Peyer's patch (tissue), 4 donors: ENCODE data around the gene OR1N1. TPM values are rescaled to one million over a fixed set of nuclear protein-coding genes. Genes with fewer than 3 reads are reported as not detected.

ENCODE experiments used
- DNase-seq, 3 donors: peaks; one replicate each; pipeline ENCODE4 v3.0.0-alpha.2; 2017 to 2019
- H3K27ac ChIP-seq, 4 donors: fragments of 200-600 bp; sonication (generic); one replicate each; pipeline ENCODE4 v1.5.1; 2016 to 2019
- H3K27me3 ChIP-seq, 2 donors: fragments of 200-600 bp; sonication (generic); one replicate each; pipeline ENCODE4 v1.5.1; 2019
- H3K36me3 ChIP-seq, 3 donors: fragments of 200-600 bp; sonication (generic); one replicate each; pipeline ENCODE4 v1.5.1; 2016 to 2019
- H3K4me1 ChIP-seq, 4 donors: fragments of 200-600 bp; sonication (generic); one replicate each; pipeline ENCODE4 v1.5.1; 2016 to 2019
- H3K4me3 ChIP-seq, 4 donors: fragments of 200-600 bp; sonication (generic); 1 replicate in 3 of 4; 2 replicates in 1 of 4; pipeline ENCODE4 v1.5.1; 2016 to 2019; ENCODE audit warnings: mild to moderate bottlenecking in 1 of 4
- H3K9me3 ChIP-seq, 4 donors: fragments of 200-600 bp; sonication (generic); one replicate each; pipeline ENCODE4 v1.5.1; 2016 to 2019; ENCODE audit warnings: mild to moderate bottlenecking in 1 of 4
- POLR2A ChIP-seq, 2 donors: fragments of 450-650 bp; IDR thresholded peaks; one replicate each; pipeline ENCODE4 v1.5.1; 2017; ENCODE audit warnings: antibody characterized with exemption in 2 of 2, mild to moderate bottlenecking in 2 of 2, moderate library complexity in 2 of 2
- total RNA-seq, 4 donors: library from RNA; depleted of rRNA; stranded (reverse); fragments of >200 nt; gene quantifications; one replicate each; pipeline ENCODE4 v1.1.0, GENCODE V29; 2016
- TF ChIP-seq, protein P1 (sequence below), 6 experiments: fragments of 450-650 bp in 4 of 6; fragments of 200-600 bp in 2 of 6; sonication (generic) in 1 of 6; IDR thresholded peaks; one replicate each; pipeline ENCODE4 v1.5.1; 2017 to 2019; ENCODE audit warnings: antibody characterized with exemption in 6 of 6, mild to moderate bottlenecking in 3 of 6, moderate library complexity in 1 of 6

OR1N1 gene
- total RNA-seq, 4 donors from 2014 or later, result not detected

GRCh38 chr9:122498883-122499288 lies 28.2 kb downstream of the OR1N1 start:
- H3K36me3 ChIP-seq, result no peaks in the 10 kb centered on the region
- no peaks in the 10 kb centered on the region for H3K27me3 ChIP-seq
- DNase-seq, result no peak
- H3K4me3 ChIP-seq, result no peak overlapping the region
- H3K4me1 ChIP-seq, result no peaks in the 10 kb centered on the region
- TF ChIP-seq POLR2A (IDR thresholded peaks at IDR 0.05), result no peak
- TF ChIP-seq, protein P1, sequence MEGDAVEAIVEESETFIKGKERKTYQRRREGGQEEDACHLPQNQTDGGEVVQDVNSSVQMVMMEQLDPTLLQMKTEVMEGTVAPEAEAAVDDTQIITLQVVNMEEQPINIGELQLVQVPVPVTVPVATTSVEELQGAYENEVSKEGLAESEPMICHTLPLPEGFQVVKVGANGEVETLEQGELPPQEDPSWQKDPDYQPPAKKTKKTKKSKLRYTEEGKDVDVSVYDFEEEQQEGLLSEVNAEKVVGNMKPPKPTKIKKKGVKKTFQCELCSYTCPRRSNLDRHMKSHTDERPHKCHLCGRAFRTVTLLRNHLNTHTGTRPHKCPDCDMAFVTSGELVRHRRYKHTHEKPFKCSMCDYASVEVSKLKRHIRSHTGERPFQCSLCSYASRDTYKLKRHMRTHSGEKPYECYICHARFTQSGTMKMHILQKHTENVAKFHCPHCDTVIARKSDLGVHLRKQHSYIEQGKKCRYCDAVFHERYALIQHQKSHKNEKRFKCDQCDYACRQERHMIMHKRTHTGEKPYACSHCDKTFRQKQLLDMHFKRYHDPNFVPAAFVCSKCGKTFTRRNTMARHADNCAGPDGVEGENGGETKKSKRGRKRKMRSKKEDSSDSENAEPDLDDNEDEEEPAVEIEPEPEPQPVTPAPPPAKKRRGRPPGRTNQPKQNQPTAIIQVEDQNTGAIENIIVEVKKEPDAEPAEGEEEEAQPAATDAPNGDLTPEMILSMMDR (IDR thresholded peaks at IDR 0.05), result peak in 5 of 6 experiments; percentile 38 to 61 (median 58)
- no peaks in the 10 kb centered on the region for H3K9me3 ChIP-seq
- H3K27ac ChIP-seq, result no peak overlapping the region

DNA sequence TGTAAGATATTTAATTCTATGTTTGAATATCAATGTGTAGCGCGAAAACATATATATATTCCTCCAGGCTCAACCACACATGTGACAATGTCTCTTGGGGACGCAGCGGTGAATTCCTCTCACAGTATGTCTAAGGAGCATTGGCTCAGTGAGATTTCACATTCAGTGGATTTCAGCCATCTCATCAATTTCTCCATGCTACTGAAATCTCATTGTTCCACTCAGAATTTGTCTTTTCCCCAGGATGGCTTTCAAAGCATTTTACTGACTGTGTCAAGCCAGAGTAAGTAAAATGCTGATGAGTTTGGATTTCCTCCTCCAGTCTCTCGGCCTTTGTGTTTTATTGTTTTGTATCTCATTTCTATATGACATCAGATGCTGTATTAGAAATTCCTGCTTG lies 48.0 kb downstream of the OR1N1 start:
- DNase-seq, result no peak
- Histone ChIP-seq H3K4me1 (no peaks in the 10 kb centered on the region), H3K9me3 (no peaks in the 10 kb centered on the region), H3K27me3 (no peaks in the 10 kb centered on the region), H3K4me3 (no peak overlapping the region), H3K36me3 (no peaks in the 10 kb centered on the region), H3K27ac (no peak overlapping the region)
- TF ChIP-seq POLR2A (IDR thresholded peaks at IDR 0.05), result no peak
- TF ChIP-seq, protein P1 (IDR thresholded peaks at IDR 0.05), result no peak

GRCh38 chr9:122477826-122478225 lies 49.3 kb downstream of the OR1N1 start, which contains the start of gene OR1J1:
Gene OR1J1 (minus strand): TSS chr9:122477926. CDS start chr9:122477926, 0 bp downstream.
- Histone ChIP-seq H3K27ac (no peak within 1 kb of the TSS), H3K4me3 (no peak within 1 kb of the TSS), H3K27me3 (no peaks in the 10 kb centered on the region), H3K4me1 (no peaks in the 10 kb centered on the region), H3K9me3 (no peaks in the 10 kb centered on the region), H3K36me3 (no peaks in the 10 kb centered on the region)
- TF ChIP-seq POLR2A (IDR thresholded peaks at IDR 0.05), result no peak
- TF ChIP-seq, protein P1 (IDR thresholded peaks at IDR 0.05), result no peak
- DNase-seq, result no peak

DNA sequence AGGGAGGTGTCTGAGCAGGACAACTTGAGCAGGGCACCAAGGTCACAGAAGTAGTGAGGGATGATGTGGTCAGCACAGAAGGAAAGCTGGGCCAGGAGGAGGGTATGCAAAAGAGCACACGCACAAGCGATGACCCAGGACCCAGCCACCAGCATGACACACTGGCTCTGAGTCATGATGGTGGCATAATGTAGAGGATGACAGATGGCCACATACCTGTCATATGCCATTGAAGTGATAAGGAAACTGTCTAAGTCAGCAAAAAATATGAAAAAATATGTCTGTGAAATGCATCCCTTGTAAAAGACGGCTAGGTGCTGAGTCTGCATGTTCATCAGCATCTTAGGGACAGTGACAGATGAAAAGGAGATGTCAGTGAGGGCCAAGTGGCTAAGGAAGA lies 49.7 kb downstream of the OR1N1 start:
- Histone ChIP-seq H3K9me3 (no peaks in the 10 kb centered on the region), H3K27me3 (no peaks in the 10 kb centered on the region), H3K4me3 (no peak overlapping the region), H3K4me1 (no peaks in the 10 kb centered on the region), H3K27ac (no peak overlapping the region), H3K36me3 (no peaks in the 10 kb centered on the region)
- no peak for TF ChIP-seq POLR2A (IDR thresholded peaks at IDR 0.05)
- TF ChIP-seq, protein P1 (IDR thresholded peaks at IDR 0.05), result no peak
- no peak for DNase-seq

Other genes starting within 250 kb of the OR1N1 start
- 10 to 100 TPM in 3 of 4 donors, 1 to 10 TPM in 1; 6.4 to 17.3 (median 13.8) TPM for gene PTGS1, start 156.3 kb downstream of the OR1N1 start, total RNA-seq
- gene OR1J1, start 49.4 kb downstream of the OR1N1 start, total RNA-seq, result not detected
- not detected for gene OR1J2, start 16.5 kb downstream of the OR1N1 start, total RNA-seq
- gene OR1J4, start 8.2 kb downstream of the OR1N1 start, total RNA-seq, result not detected
- not detected for gene OR1N2, start 25.8 kb upstream of the OR1N1 start, total RNA-seq
- gene OR1L8, start 56.1 kb upstream of the OR1N1 start, total RNA-seq, result not detected
- gene OR1Q1, start 87.4 kb upstream of the OR1N1 start, total RNA-seq, result not detected
- gene OR1B1, start 130.3 kb upstream of the OR1N1 start, total RNA-seq, result 1 to 10 TPM in 1 of 4 donors, not detected in 3; 1.4 TPM
- gene OR1L1, start 134.4 kb upstream of the OR1N1 start, total RNA-seq, result not detected
- gene OR1L3, start 147.8 kb upstream of the OR1N1 start, total RNA-seq, result not detected
- gene OR1L4, start 196.7 kb upstream of the OR1N1 start, total RNA-seq, result not detected
- gene OR1L6, start 215.0 kb upstream of the OR1N1 start, total RNA-seq, result not detected